ENCODE data around the gene LGALS9. TPM values are rescaled to one million over a fixed set of nuclear protein-coding genes. Genes with fewer than 3 reads are reported as not detected.
"Not testable (repeated sequence)": the region's sequence is repeated elsewhere in the genome, so short reads cannot be mapped to it uniquely, and the experiment has no call there.

Gene LGALS9
- total and polyA plus RNA-seq, 2 donors, result 6.5 to 50.1 TPM

DNA sequence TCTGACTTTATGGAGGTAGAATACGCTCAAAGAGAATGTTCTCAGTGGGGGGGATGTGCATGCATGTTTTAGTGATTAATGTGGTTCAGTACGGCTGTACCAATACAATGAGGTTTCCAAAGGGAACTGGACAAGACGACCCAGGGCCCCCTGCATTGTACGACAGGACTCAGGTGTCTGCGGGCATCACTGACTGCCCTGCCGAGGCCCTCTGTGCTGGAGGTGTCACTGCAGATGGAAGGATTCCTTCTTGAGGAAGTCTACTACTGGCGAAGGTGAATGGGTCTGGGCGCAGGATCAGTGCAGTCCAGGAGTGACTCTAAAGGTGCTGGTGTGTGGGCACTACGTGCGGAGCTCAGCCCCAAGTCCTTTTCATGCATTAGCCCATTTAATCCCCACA is 3.5 kb upstream of the LGALS9 start:
- no peak overlapping the region for H3K4me3 ChIP-seq (ENCODE audit: low read depth, low read length)
- WGBS, result 89% methylated on average over 10 of the region's 10 CpGs
- H3K4me1 ChIP-seq (ENCODE audit: insufficient read depth), result peaks cover 1% of the 10 kb centered on the region
- peaks cover 4% of the 10 kb centered on the region for H3K36me3 ChIP-seq (ENCODE audit: insufficient read depth)
- no peak for DNase-seq (ENCODE audit: extremely low spot score)
- H3K27ac ChIP-seq (ENCODE audit: low read depth), result no peak overlapping the region

DNA sequence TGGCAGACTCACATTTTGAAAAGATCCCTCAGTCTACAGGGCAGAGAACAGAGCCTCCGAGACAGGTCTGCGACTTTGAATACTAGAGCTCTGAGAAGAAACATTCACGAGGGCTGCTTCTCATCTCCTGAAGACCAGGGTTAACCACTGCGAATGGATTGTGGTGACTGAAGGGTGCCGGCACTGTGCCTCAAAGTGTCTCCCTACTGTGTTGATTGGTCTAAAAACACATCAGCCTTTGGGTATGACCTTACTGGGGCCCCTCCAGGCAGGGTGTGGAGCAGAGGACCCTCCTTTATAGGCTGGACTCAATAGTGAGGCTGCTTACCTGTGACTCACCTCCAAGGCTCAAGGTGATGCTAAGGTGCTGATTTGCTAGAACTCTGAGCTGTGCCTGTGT is 2.6 kb upstream of the LGALS9 start:
- Histone ChIP-seq H3K36me3 (ENCODE audit: insufficient read depth) (peaks cover 4% of the 10 kb centered on the region), H3K27ac (ENCODE audit: low read depth) (no peak overlapping the region), H3K4me3 (ENCODE audit: low read depth, low read length) (no peak overlapping the region), H3K4me1 (ENCODE audit: insufficient read depth) (peaks cover 1% of the 10 kb centered on the region)
- DNase-seq (ENCODE audit: extremely low spot score), result no peak
- 90% methylated on average over 5 of the region's 5 CpGs for WGBS

DNA sequence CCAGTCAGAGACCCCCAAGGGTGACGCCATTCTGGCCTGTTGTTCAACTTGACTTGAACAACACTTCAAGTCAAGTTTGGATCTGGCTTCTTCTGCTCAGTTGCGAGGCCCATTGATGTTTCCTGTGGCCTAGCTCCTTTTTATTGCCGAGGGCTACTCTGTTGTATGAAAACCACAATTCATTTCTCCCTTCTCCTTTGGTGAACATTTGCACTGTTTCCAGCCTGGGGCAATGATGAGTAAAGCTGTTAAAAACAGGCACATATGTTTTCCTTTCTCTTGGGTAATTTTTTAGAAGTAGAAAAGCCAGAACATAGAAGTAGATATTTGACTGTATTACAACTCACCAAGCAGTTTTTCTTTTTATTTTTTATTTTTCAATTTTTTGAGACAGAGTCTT is 1.7 kb upstream of the LGALS9 start:
- not testable (repeated sequence) for H3K36me3 ChIP-seq (ENCODE audit: insufficient read depth); H3K4me3 ChIP-seq (ENCODE audit: low read depth, low read length); H3K27ac ChIP-seq (ENCODE audit: low read depth); H3K4me1 ChIP-seq (ENCODE audit: insufficient read depth); DNase-seq (ENCODE audit: extremely low spot score)
- 86% methylated on average over 3 of the region's 3 CpGs for WGBS

DNA sequence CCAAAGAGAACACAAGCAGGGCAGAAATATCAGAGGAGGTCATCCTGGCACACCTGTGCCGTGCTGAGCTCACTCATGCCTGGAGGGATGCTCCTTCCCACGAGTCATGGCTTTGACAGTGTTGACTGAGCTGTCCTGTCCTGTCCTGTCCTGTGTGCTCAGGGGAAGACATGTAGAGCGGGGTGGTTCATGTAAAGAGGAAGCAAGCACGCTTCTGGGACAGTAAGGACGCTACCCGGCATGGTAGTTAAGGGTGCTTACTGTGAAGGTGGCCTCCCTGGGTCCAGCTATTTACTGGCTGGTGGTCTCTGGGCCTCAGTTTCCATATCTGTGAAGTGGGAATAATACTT is 398 bp downstream of the LGALS9 start:
- WGBS, result 70% methylated on average over 6 of the region's 6 CpGs
- Histone ChIP-seq H3K27ac (ENCODE audit: low read depth) (peak overlapping the region; percentile 67), H3K4me3 (ENCODE audit: low read depth, low read length) (peak overlapping the region; percentile 1), H3K36me3 (ENCODE audit: insufficient read depth) (no peaks in the 10 kb centered on the region), H3K4me1 (ENCODE audit: insufficient read depth) (peaks cover 1% of the 10 kb centered on the region)
- DNase-seq (ENCODE audit: extremely low spot score), result no peak

DNA sequence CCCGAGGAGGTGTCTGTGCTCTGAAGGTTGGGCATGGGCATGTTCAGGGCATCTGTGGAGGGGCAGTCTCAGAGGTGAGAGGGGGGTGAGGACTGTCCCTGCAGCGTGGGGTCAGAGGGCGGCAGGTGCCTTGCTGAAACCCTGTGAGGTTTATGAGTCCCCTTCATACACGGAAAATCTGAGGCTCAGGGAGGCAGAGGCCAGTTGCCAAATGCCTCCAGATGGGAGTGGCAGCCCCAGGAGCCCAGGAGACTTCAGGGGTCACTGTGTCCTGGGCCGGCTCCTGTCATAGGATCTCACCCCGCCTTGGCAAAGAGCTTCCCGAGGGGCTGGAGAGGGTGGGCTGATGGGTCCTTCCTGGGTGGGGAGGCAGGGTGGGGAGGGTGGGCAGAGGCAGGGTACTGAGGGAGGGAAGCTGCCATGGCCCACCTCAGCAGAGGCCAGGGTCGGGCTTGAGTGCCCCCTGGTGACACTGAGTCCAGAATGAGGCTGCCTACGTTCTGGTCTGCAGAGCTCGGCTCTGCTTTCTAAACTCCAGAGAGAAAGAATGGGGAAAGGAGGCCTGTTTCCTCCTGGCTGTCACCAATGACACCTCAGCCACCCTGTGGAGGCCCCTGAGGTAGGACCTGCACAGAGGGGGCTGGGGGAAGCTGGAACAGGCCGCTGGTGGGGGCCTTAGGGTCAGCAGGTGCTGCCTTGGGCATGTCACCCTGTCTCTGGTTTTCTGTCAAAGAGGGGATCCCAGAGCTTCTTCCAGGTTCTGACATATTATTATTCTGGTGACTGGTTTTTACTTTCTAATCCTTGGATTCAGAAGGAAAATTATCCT is 1.1 kb downstream of the LGALS9 start:
- WGBS, result 73% methylated on average over 11 of the region's 11 CpGs
- DNase-seq (ENCODE audit: extremely low spot score), result no peak
- no peak overlapping the region for H3K4me3 ChIP-seq (ENCODE audit: low read depth, low read length)
- H3K27ac ChIP-seq (ENCODE audit: low read depth), result no peak overlapping the region
- peaks cover 1% of the 10 kb centered on the region for H3K4me1 ChIP-seq (ENCODE audit: insufficient read depth)
- no peaks in the 10 kb centered on the region for H3K36me3 ChIP-seq (ENCODE audit: insufficient read depth)

DNA sequence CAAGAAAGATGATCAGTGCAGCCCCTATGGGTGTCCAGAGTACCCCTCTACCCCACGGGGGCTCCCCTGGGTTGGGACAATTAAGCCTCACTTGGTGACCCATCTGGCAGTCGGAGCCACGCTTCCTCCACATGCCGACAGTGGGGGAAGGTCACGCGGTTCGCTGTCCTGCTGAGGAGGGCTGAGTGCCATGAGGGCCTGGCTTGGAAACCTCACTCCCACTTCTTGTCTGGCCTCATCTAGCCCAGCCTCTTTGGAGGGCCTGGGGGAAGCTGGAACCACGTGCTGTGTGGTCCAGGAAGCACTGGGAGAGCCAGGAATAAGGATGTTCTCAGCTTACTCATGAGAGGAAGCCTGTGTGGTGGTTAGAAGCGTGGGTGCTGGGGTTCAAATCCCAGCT is 1.8 kb downstream of the LGALS9 start:
- not testable (repeated sequence) for H3K36me3 ChIP-seq (ENCODE audit: insufficient read depth); H3K27ac ChIP-seq (ENCODE audit: low read depth); H3K4me1 ChIP-seq (ENCODE audit: insufficient read depth); DNase-seq (ENCODE audit: extremely low spot score); H3K4me3 ChIP-seq (ENCODE audit: low read depth, low read length)
- 31% methylated on average over 9 of the region's 9 CpGs for WGBS

DNA sequence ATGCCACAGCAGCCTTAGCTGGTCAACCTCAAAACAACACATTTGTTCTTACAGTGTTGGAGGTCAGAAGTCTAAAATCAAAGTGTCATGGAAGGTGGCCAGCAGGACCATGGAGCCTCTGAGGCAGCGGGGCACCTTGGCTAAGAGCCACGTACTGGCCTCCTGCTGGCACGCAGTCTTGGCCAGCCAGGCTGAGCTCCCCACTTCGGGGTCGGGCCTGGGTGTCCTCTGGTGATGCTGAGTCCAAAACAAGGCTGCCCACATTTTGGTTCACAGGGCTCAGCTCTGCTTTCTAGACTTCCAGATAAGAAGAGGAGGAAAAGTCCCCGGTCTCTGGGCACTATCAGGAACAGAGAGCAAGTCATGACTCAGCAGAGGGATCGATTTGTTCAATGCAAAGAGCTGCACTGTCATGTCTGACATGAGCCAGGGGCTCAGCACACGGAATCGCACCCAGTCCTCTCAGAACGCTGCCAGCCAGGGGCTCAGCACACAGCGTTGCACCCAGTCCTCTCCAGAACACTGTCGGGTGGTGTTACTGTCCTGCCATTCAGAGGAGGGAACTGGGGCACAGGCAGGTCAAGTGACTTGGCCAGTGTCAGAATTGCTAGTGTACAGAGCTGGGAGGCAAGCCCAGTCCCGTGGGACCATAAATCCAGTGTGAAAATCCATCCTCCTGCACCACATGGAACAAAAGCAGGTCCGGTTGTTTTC is 2.5 kb downstream of the LGALS9 start:
- DNase-seq (ENCODE audit: extremely low spot score), result no peak
- Histone ChIP-seq H3K36me3 (ENCODE audit: insufficient read depth) (no peaks in the 10 kb centered on the region), H3K4me1 (ENCODE audit: insufficient read depth) (peaks cover 1% of the 10 kb centered on the region), H3K27ac (ENCODE audit: low read depth) (no peak overlapping the region), H3K4me3 (ENCODE audit: low read depth, low read length) (no peak overlapping the region)
- WGBS, result 50% methylated on average over 14 of the region's 14 CpGs

DNA sequence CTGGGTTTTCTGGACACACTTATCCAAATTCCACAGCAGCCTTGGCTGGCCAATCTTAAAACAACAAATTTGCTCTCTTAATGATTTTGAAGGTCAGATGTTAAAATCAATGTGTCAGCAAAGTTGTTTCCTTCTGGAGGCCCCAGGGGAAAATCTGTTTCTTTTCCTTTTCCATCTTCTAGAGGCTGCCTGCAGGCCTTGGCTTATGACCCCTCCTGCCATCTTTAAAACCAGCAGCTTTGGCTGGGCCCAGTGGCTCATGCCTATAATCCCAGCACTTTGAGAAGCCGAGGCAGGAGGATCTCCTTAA is 3.0 kb downstream of the LGALS9 start:
- Histone ChIP-seq H3K27ac (ENCODE audit: low read depth) (no peak overlapping the region), H3K4me3 (ENCODE audit: low read depth, low read length) (no peak overlapping the region), H3K36me3 (ENCODE audit: insufficient read depth) (no peaks in the 10 kb centered on the region), H3K4me1 (ENCODE audit: insufficient read depth) (peaks cover 1% of the 10 kb centered on the region)
- no peak for DNase-seq (ENCODE audit: extremely low spot score)
- WGBS, result 83% methylated on average over 1 of the region's 1 CpG

DNA sequence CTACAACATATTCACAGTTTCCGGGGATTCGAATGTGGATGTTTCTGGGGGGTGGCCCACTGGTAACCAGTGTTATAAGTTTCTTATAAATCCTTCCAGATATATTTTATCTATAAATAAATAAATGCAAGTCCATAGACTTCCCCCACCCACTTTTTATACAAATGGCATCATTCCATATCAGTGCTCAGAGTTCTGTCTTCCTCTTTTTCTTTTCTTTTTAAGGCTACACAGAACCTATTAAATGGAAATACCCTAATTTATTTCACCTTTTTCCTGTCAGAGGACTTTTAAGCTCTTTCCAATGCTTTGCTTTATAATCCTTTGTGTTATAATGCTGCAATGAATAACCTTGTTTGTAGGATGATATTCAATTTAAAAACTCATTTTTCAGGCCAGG is 3.8 kb downstream of the LGALS9 start:
- H3K36me3 ChIP-seq (ENCODE audit: insufficient read depth), result no peaks in the 10 kb centered on the region
- WGBS, result 82% methylated on average over 2 of the region's 2 CpGs
- H3K4me1 ChIP-seq (ENCODE audit: insufficient read depth), result peaks cover 1% of the 10 kb centered on the region
- H3K27ac ChIP-seq (ENCODE audit: low read depth), result no peak overlapping the region
- DNase-seq (ENCODE audit: extremely low spot score), result no peak
- H3K4me3 ChIP-seq (ENCODE audit: low read depth, low read length), result no peak overlapping the region

DNA sequence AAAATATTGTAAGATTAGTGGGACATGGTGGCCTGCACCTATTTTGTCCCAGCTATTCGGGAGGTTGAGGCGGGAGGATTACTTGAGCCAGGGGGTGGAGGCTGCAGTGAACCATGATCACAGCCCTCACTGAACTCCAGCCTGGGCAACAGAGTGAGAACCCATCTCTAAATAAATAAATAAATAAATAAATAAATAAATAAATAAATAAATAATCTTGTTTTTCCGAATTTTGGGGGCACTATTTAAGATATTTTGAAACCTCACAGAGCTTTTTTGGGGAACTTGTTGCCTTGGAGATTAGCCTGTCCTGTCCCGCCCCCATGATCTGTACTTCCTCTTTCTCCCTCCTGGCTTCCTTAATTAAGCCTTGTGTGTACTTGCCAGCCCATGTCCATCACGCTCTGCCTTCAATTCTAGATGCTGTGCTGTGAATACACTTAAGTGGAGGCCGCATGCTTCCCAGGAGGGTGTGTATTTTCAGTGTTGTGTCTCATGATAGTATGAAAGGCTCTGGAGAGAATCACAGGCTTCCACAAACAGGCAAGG is 4.4 kb downstream of the LGALS9 start:
- no peak overlapping the region for H3K27ac ChIP-seq (ENCODE audit: low read depth)
- peaks cover 1% of the 10 kb centered on the region for H3K4me1 ChIP-seq (ENCODE audit: insufficient read depth)
- DNase-seq (ENCODE audit: extremely low spot score), result no peak
- WGBS, result 83% methylated on average over 6 of the region's 6 CpGs
- no peak overlapping the region for H3K4me3 ChIP-seq (ENCODE audit: low read depth, low read length)
- no peaks in the 10 kb centered on the region for H3K36me3 ChIP-seq (ENCODE audit: insufficient read depth)

DNA sequence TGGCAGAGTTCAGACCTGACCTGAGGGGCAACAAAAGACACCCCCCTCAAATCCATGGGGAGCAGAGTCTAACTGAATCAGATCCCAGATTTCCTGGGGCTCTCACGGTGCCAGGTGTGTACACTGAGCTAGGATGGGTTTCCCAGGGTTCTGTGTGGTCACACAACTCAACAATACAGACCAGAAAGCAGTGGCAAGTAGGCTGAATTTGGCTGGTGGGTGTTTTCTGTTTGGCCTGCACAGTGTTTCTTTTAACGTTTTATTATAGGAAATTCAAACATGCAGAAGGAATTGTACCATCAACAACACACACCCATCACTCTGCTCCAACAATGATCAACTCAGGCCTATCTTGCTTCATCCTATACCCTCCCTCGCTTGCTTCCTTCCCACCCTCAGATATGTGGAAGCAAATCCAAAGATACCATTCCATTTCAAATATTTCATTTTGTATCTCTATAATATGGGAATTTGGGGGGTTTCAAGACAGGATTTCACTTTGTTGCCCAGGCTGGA is 5.1 kb downstream of the LGALS9 start:
- H3K4me3 ChIP-seq (ENCODE audit: low read depth, low read length); H3K27ac ChIP-seq (ENCODE audit: low read depth); DNase-seq (ENCODE audit: extremely low spot score); H3K4me1 ChIP-seq (ENCODE audit: insufficient read depth); H3K36me3 ChIP-seq (ENCODE audit: insufficient read depth): not testable (repeated sequence)
- WGBS, result 75% methylated on average over 3 of the region's 3 CpGs

DNA sequence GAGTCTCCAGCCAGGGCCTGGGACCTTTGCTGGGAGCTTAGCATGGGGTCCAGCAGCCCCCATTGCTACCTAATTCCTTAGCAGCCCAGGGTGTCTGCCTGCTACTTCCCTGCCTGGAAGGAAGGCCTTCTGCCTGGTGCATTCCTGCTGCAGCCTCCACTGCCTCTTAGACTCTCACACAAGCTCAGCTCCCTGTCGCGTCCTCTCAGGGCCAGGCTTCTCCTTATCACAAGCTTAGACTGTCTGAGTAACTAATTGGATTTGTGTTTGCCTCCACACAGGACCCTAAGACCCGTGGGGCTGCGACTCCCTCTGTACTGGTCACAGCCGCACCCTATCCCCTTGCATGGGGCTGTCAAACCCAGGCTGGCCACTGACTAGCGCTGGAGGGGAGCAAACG is 6.8 kb downstream of the LGALS9 start:
- not testable (repeated sequence) for DNase-seq (ENCODE audit: extremely low spot score); H3K36me3 ChIP-seq (ENCODE audit: insufficient read depth); H3K4me3 ChIP-seq (ENCODE audit: low read depth, low read length); H3K4me1 ChIP-seq (ENCODE audit: insufficient read depth); H3K27ac ChIP-seq (ENCODE audit: low read depth)
- 91% methylated on average over 7 of the region's 7 CpGs for WGBS

DNA sequence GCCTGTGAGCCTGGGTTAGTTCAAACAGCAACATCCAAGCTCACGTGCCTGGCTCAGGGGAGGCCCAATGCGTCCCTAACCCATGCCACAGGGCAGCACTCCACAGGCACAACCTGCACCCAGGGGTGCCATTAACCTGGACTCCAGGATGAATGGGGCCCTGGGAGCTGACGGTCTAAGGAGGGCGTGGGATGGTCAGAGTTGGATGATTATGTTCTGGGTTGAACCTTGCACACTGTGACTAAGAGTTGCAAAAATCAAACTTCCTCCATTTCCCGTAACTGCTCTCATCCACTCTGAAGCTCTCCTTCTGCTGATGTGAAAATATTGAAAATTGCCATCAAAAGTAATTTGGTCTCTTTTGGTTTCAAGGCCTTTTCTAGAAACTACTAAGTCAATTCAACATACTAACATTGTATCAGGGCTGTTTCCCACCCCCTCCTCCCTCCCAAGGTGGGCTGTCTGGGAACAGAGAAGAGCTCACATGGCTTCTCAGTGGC is 7.5 kb downstream of the LGALS9 start:
- not testable (repeated sequence) for H3K36me3 ChIP-seq (ENCODE audit: insufficient read depth); H3K27ac ChIP-seq (ENCODE audit: low read depth); H3K4me3 ChIP-seq (ENCODE audit: low read depth, low read length); H3K4me1 ChIP-seq (ENCODE audit: insufficient read depth); DNase-seq (ENCODE audit: extremely low spot score)
- 100% methylated on average over 1 of the region's 5 CpGs for WGBS

DNA sequence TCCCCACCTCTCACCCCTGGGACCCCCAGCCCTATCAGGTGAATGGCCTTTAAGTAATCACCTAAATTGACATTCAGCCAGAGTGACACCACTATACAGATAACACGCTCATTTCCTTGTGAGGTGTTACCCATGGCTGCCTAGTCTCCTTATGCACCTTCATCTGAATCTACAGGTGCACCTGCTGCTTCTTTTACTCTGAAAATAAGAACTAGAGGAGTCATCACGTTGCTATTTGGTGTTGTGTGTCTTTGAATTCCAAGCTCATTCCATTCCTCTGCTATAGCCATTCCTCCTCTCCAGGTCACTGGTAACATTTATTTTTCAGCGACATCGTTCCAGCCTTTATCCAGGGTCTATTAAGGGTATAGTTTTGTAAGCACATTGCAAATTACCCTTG is 9.8 kb downstream of the LGALS9 start:
- no peaks in the 10 kb centered on the region for H3K4me1 ChIP-seq (ENCODE audit: insufficient read depth)
- H3K27ac ChIP-seq (ENCODE audit: low read depth), result no peak overlapping the region
- no peaks in the 10 kb centered on the region for H3K36me3 ChIP-seq (ENCODE audit: insufficient read depth)
- H3K4me3 ChIP-seq (ENCODE audit: low read depth, low read length), result no peak overlapping the region
- 85% methylated on average over 4 of the region's 4 CpGs for WGBS
- no peak for DNase-seq (ENCODE audit: extremely low spot score)

Measured in urinary bladder (tissue), 4 donors.